ENCODE measurements around the gene TSPAN31.
A peak's percentile ranks its signal among the peaks of the same experiment; 100 is the strongest.

Gene TSPAN31

DNA sequence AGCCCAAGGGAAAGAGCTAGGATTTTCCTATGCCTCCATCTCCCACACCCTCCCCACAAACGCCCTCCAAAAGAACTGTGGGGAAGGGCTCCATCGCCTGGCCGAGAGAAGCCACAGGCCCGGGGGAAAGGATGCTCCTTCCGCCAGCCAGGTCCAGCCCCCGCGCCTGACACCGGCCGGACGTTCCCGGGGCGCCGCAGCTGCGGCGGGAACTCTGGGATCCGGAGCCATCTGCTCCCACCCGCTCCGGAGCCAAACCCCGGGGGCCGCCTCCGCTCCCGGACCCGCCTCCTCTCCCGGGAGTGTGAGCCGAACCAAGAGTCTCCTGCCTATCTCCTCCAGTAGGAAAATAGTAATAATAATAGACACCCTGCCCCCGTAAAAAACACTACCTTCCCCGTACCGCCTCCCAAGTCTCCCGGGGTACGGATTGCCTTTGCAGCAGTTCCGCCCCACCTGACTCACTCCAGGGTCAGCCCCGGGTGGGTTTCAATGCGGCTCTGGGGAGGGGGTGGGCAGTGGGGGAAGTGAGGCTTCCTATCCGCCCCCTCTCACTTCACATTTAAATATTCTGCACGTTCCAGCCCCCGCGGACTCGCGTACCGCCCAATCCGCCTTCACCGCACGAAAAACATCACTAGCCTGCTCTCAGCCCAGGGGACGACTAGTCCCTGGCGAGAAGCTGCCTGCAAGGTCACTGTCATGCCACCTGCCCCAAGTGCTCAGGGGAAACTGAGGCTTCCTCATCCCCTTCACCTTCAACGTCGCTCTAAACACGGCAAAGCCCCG, 8.7 kb upstream of the TSPAN31 start:
- DNase-seq (ENCODE audit: low spot score), result peak; percentile 80

DNA sequence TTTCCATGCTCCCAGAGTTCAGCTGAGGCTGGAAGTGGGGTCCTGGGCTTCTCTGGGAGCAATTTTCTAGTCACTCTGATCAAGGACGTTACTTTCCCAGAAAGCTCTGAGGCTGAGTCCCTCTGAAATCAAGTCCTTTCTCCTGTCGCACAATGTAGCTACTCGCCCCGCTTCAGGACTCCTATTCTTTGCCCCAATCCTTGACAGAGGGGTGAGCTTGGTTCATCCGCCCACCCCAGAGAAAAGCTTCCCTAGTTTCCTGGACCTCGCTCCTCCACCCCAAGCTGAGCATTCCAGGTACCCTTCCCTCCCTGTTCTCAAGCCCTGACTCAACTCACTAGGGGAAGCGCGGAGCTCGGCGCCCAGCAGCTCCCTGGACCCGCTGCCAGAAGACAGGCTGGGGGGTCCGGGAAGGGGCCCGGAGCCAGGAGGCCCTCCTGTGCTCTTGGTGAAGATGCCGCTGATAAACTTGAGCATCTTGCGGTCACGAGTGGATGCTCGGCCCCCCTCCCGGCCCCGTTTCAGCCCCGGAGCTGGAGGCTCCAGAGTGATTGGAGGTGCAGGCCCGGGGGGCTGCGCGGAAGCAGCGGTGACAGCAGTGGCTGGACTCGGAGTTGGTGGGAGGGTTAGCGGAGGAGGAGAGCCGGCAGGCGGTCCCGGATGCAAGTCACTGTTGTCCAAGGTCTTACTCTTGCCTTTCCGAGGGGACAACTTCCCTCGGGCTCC, 7.9 kb upstream of the TSPAN31 start:
- DNase-seq (ENCODE audit: low spot score), result peak; percentile 53

DNA sequence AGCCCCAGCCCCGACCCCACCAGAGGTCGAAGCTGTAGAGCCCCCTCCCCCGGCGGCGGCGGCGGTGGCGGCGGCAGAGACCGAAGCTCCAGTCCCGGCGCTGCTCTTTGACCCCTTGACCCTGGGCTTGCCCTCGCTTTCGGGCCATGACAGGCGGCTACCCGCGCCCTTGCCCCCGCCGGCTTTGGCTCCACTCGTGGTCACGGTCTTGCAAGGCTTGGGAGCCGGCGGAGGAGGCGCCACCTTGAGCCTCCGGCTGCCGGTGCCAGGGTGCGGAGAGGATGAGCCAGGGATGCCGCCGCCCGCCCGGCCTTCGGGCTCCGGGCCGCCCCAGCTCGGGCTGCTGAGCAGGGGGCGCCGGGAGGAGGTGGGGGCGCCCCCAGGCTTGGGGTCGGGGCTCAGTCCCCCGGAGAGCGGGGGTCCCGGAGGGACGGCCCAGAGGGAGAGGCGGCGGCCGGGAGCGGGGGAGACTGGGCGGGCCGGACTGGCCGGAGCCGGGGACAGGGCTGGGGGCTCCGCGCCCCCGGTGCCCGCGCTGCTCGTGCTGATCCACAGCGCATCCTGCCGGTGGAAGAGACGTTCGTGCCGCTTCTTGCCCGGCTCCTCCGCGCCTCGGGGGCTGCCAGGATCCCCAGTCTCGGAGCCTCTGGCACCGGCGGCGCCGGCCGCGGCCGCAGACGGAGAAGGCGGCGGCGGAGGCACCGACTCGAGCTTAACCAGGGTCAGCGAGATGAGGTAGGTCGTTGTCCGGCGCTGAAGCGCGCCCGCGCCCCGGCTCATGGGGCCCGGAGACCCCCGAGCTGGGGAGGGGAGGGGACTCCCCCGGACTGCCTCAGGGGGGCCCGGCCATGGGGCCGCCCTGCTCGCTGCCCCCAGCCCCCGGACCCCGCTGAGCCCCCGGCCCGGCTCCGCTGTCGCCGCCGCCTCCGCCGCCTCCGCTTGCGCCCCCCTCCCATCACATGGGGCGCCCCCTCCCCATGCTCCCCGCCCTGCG, 7.1 kb upstream of the TSPAN31 start:
- DNase-seq (ENCODE audit: low spot score), result peak; percentile 60

DNA sequence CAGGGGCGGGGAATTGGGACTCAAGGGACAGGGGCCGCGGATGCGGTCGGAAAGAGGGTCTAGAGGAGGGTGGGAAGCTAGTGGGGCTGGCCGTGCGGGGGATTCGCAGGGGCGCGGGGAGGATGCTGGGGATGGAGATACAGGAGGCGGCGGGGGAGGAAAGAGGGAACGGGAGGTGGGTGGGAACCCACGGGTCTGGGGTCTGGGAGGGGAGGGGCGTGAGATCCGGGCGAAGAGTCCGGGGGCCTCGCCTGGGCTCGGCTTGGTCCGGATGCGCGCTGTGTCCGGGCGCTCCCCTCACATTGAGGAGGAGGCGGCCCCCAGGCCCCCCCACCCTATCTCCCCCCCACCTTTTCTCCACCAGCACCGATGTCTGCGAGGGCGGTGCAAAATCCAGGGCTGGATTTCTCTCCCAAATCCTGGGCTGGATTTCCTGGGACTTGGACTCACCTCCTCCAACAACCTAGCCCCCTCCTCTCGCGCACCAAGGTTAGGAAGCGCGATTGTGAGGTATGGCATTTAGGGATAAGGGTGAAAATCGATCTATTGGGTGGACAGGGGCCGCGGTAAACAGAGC, 6.1 kb upstream of the TSPAN31 start, which contains the start of gene AGAP2:
Gene AGAP2, minus strand, starts transcription at position 82 of the 577 bp plus-strand sequence. CDS start 496 bp downstream, outside the sequence.
- DNase-seq (ENCODE audit: low spot score), result peak; percentile 65

DNA sequence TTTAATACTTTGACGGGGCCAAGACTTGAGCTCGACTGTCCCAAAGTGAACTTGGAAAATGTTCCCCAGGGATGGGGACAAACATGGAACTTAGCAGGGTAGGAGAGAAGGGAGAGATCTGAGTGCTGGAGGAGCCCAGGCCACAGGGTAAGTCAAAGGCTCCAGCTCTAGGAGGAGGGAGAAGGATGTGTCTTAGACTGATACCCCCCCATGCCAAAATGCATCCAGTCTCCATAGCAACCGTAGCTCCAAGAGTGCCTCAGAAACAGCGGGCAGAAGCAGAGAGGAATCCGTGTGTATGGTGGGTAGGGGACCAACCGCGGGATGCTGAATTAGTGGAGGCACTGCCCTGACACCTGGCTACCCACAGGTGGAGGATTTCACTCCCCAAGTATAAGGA, 5.5 kb upstream of the TSPAN31 start:
- DNase-seq (ENCODE audit: low spot score), result no peak

DNA sequence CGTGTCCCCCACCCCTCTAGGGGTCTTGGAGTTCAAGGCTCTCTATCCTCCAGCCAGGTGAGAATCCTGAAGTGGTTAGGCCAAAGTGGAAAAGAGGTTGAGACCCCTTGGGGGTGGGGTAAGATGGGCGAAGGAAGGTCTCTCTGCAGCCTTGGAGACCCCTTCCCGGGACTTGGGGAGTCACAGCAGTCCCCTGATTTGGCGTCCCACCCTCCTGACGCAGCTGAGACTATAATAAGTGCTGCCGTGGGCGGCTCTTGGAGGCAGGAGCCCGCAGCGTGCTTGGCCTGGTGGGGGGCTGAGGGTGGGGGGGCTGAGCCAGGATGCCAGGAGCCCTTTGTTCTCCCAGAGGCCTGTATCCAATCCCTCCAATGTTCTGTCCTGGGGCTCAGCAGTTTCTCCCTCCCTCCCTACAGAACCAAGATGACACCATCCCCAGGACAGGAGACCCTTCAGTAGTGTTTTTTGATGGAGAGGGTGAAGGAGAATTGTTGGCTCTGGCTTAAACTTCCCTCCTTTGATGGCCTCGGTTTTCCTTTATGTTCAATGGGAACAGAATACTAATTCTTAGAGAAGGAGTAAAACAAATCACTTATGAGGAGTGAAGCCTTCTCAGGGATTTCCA, 4.8 kb upstream of the TSPAN31 start:
- DNase-seq (ENCODE audit: low spot score), result no peak

DNA sequence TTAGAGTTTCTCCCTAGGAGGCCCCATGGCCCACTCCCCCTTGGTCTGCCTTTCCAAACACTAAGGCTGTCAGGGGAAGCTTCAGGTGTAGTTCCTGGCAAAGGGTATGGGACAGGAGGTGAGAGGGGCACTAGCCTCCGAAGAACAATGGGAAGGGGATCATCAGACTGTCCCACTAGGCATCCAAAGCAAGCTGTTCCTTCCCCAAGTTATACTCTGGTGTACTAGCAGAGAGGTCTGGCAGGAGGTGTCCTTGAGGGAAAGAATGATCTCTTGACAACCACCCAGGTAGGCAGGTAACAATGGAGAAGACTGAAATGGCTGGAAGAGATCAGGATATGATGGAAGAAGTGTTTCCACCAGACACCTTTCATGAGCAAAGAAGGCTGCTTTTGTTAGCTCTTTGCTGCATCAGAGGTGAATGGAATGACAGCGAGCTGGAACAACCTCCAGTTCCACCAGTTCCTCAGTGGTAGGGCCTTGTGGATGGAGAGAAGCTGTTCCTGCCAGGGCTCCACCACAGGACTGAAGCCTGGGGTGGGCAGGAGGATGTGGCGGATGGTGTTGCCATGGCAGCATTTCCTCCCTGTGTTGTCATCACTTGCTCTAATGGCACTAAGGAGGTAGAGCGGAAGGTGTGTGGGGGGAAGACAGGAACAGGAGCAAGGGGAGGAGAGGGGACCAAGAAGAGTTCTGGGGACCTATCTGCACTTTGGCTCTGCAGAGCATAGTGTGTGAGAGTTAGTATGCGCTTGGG, 4.0 kb upstream of the TSPAN31 start:
- no peak for DNase-seq (ENCODE audit: low spot score)

DNA sequence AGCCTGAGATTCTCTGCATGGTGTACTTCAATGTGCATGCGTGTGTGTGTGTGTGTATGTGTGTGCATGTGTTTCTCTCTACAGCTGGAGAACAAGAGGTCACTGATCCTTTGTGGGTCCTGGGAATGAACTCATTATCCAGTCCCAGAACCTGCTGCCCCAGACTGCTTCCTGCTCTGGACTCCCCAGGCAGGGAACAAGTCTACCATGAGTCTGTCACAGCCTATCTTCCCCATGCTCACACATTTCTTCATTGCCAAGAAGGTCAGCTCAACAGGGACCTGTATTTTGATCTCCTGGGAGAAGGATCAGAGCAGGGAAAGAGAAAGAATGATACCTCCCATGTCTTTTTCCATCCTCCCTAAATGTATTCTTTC, 3.4 kb upstream of the TSPAN31 start:
- no peak for DNase-seq (ENCODE audit: low spot score)

DNA sequence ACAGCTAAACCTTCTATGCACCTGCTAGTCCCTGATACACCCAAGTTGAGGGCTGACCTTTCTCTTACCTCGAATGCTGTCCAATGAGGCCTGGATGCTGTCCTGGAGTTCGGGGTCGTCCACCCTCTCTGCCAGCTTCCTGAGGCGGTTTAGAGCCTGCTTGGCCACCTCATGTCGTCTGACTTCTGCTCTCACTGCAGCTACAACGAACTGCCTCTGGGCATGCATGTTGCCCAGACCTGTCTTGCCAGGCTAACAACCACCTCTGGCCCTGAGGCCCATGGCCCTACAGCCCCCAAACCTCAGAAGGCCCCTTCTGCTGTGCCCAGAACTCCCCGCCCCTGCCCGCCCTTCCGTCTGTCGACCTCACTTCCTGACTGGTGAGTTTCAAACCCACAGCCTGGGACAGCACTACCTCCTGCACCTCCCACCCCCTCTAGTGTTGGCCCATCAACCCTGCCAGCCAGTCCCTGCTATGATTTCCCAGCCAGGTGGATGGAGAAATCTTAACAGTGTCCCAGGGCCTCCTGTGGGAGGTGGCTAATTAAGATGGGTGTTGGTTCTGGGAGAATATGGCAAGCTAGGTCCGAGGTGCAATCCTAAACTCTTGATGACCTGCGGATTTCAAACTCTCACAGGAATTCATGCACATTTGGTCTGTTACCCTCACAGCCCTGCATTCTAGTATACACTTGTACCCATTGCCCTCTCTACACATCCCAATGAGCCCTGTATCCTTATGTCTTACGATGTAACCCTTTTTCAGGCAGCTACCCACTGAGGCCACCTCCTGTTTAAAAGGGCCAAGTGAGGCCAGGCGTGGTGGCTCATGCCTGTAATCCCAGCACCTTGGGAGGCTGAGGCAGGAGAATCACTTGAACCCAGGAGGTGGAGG, 2.7 kb upstream of the TSPAN31 start:
- peak; percentile 88 for DNase-seq (ENCODE audit: low spot score)

DNA sequence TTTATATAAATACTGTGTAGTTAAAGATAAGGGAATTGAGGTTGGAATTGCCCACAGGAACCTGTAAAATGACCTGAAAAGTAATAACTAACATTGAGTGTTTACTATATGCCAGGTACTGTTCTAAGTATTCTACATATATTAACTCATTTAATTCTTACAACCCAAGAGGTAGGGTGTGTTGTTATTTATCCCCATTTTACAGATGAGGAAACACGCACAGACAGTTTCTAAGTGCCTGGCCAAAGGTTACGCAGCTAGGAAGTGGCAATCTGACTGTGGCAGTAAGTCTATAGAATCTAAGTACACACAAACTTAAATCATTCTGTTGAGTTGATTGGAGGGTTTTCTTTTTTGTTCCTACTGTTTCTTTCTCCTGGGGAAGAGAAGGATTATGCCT, 1.1 kb upstream of the TSPAN31 start:
- DNase-seq (ENCODE audit: low spot score), result no peak

DNA sequence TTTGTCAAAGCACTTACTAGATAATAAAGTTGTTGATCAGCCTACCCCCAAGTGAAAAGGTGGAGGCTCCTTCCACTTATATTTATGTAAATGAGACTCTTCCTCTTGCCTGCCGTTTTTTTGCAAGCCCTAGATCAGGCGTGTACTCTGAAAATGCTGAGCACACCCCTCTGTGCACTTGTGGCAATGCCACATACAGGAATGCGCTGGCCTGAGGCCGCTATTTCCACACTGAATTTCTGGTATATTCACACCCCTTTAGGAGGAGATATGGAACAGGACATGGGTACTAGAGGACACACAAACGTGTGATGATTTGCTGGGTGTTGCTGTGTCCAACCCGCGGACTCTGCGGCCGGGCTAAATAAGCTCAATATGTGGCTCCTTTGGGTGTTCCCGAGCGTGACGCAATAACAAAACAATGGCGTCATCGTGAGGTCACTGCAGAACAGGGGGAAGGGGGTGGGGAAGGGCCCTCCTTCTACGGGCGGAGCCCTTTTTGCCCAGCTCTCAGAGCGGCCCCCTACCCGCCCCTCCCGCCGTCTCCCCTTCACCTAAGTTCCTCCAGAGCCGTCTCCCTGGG, 554 bp upstream of the TSPAN31 start:
- DNase-seq (ENCODE audit: low spot score), result peak; percentile 69

DNA sequence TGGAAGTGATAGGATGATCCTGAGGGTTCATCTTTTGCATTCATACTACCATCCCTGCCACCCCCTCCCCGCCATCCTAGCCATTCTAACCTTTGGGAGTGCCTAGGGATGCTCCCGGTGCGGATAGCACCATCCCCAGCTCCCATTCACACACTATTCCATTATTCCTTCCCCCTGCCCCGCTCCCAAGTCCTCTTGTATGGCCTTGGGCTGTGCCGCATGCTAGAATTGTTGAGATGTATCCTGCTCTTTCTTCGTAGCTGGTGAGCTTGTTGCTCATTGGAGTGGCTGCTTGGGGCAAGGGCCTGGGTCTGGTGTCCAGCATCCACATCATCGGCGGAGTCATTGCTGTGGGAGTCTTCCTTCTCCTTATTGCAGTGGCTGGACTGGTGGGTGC, 644 bp downstream of the TSPAN31 start:
- DNase-seq (ENCODE audit: low spot score), result no peak

DNA sequence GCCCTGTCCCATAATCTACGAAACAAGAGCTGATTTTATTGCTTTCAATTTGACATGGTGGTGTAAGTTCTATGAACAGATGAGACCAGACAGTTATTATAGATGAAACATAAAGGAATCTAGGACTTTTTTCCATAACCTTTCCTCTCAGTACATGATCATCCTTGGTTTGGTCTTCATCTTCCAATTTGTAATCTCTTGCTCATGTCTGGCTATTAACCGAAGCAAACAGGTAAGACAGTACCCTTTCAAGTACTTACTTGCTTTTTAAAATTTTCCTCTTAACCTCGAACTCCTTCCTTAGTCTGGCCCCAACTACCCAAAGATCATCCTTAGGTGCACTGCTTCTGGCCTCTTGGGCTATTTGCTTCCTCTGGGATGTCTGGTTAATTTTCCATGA, 1.2 kb downstream of the TSPAN31 start:
- no peak for DNase-seq (ENCODE audit: low spot score)

DNA sequence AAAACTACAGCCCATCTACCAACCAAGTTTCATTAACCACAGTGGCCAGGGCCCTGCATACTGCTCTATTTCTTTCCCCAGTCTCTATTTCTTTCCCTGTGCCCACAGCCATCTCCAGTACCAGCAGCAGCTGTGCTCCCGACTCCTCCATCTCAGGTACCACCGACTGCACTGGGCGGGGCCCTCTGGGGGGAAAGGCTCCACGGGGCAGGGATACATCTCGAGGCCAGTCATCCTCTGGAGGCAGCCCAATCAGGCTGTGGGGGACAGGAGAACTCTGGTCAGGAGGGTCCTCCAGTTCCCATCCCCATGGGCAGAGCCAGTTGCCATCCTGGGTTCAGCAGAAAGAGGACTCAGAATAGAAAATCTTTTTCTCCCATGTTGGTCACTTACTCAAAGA, 4.2 kb downstream of the TSPAN31 start:
- no peak for DNase-seq (ENCODE audit: low spot score)

DNA sequence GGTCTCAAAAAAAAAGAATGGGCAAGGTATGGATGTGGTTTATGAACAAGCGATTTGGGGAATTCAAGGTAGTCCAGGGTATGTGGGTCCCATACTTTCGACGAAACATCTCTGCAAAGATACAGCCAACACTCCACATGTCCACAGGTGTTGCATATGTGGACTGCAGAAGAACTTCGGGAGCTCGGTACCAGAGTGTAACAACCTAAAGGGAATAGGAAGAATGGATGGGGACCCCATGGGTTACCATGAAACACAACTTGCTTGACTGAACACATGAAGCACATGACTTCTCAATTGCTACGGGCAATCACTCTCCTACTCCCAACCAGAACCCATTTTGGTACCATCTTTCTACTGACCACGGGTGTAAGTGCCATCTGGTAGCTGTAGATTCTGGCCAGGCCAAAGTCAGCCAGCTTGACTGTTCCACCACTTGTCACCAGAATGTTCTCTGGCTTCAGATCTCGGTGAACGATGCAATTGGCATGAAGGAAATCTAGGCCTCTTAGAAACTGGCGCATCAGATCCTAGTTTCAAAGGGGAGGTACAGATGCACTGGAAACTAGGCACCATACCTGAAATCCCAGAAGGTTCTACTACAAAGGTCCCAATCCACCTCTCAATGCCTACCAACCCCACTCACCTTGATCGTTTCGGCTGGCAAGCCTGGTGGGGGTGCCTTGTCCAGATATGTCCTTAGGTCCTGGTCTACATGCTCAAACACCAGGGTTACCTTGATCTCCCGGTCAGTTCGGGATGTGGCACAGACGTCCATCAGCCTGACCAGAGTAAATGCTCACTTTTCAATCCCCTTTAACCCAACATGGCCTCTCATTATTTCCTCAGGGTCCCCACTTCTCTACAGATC, 6.0 kb downstream of the TSPAN31 start:
- DNase-seq (ENCODE audit: low spot score), result no peak

DNA sequence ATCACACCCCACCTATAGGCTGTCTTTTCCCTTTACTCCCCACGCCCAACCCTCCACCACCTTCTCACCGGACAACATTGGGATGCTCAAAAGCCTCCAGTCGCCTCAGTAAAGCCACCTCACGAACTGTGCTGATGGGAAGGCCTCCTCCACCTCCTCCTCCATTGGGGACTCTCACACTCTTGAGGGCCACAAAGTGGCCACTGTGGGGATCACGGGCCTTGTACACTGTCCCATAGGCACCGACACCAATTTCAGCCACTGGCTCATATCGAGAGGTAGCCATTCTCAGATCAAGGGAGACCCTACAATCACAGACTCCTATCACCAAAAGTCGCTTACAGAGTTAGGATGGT, 6.6 kb downstream of the TSPAN31 start:
- no peak for DNase-seq (ENCODE audit: low spot score)

DNA sequence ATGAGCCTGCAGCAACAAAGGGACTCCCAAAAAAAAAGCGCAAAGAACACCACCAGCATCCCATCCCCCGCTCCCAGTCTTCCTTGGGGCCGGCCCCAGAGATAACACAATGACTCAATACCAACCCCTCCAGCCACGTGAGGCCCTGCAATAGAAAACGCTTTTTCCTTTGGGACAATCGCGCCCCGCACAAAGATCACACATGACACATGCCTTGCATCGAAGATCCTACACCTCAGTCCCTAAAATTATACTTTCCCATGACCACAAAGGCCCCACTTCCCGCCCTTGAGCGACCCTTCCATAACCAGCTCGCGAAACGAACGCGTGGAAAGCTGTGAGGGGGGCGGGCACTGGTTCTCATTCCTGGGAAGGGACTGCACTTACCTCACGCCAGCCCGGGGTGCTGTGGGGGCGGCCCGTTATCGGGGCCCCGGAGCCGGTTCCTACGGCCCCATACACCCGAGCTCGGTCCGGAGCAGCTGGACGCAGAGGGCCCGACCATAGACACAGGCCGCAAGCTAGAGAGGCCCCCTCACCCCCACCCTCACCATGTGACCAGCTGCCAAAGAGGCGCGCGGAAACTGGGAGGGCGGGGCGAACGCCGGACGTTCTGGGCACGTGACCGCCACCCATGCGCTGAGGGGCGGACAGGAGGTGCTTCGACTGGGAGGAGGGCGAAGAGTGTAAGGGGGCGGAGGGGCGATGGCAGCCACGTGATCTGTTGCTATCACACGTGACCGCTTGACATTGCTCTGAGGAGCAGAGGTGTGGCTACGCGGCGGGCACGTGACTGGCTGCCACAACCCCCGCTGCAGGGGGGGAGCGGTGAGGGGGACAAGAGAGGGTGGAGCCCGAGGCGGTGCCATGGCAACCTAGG, 7.2 kb downstream of the TSPAN31 start, which contains the start of gene CDK4:
Gene CDK4, minus strand, starts transcription at position 523 of the 880 bp plus-strand sequence. CDS start 593 bp downstream, outside the sequence.
- DNase-seq (ENCODE audit: low spot score), result peak; percentile 99
